WTC11 (cell line): Measurements from ENCODE around the gene DAZAP2.

ENCODE experiments used
- ETV6 ChIP-seq: sonication (generic); formaldehyde crosslinking; IDR thresholded peaks from 2 replicates; pipeline ENCODE4 v1.8.1; 2022; ENCODE audit warnings: mild to moderate bottlenecking, missing genetic modification reagents
- JUN ChIP-seq: sonication (generic); formaldehyde crosslinking; IDR thresholded peaks from 2 replicates; pipeline ENCODE4 v1.8.0; 2023; ENCODE audit warnings: mild to moderate bottlenecking, missing genetic modification reagents
- ZNF671 ChIP-seq: fragments of 250-450 bp; sonication (Bioruptor Pico); IDR thresholded peaks from 2 replicates; pipeline ENCODE4 v1.8.0; 2021; ENCODE audit warnings: mild to moderate bottlenecking
- TF ChIP-seq, protein P1 (sequence below): fragments of 200-600 bp; IDR thresholded peaks from 2 replicates; pipeline ENCODE4 v1.8.0; 2022; ENCODE audit warnings: antibody characterized with exemption
- TF ChIP-seq, protein P2 (sequence below): sonication (generic); formaldehyde crosslinking; IDR thresholded peaks from 2 replicates; pipeline ENCODE4 v1.8.0; 2022; ENCODE audit warnings: mild to moderate bottlenecking, missing genetic modification reagents

DNA sequence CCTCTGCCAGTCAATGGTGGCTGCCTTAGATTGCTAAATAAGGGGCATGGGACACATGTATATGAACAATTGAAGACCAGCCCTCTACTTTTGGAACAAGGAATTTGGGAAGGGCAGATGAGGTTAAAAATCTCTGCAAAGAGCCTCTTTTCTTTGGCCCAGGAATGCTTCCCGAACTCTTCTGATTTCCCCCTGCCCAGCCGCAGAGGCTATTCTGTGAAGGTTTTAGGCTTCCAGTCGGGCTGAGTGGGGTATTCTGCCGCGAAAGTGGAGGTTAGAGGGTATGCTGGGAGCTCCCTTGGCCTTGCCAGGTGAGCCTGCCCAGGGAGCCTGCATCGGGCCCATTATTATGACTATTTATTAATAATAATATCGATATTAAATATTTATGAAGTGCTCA lies 22.0 kb upstream of the DAZAP2 start:
- TF ChIP-seq JUN (CRISPR knock-in tag) (no peak), ZNF671 (CRISPR knock-in tag) (no peak), ETV6 (CRISPR knock-in tag) (no peak)
- TF ChIP-seq, protein P1, sequence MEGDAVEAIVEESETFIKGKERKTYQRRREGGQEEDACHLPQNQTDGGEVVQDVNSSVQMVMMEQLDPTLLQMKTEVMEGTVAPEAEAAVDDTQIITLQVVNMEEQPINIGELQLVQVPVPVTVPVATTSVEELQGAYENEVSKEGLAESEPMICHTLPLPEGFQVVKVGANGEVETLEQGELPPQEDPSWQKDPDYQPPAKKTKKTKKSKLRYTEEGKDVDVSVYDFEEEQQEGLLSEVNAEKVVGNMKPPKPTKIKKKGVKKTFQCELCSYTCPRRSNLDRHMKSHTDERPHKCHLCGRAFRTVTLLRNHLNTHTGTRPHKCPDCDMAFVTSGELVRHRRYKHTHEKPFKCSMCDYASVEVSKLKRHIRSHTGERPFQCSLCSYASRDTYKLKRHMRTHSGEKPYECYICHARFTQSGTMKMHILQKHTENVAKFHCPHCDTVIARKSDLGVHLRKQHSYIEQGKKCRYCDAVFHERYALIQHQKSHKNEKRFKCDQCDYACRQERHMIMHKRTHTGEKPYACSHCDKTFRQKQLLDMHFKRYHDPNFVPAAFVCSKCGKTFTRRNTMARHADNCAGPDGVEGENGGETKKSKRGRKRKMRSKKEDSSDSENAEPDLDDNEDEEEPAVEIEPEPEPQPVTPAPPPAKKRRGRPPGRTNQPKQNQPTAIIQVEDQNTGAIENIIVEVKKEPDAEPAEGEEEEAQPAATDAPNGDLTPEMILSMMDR: no peak
- TF ChIP-seq, protein P2, sequence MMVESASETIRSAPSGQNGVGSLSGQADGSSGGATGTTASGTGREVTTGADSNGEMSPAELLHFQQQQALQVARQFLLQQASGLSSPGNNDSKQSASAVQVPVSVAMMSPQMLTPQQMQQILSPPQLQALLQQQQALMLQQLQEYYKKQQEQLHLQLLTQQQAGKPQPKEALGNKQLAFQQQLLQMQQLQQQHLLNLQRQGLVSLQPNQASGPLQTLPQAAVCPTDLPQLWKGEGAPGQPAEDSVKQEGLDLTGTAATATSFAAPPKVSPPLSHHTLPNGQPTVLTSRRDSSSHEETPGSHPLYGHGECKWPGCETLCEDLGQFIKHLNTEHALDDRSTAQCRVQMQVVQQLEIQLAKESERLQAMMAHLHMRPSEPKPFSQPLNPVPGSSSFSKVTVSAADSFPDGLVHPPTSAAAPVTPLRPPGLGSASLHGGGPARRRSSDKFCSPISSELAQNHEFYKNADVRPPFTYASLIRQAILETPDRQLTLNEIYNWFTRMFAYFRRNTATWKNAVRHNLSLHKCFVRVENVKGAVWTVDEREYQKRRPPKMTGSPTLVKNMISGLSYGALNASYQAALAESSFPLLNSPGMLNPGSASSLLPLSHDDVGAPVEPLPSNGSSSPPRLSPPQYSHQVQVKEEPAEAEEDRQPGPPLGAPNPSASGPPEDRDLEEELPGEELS (CRISPR knock-in tag): no peak
